Ecto neural progenitor cell (in vitro differentiated cells): ENCODE measurements around the gene YY1.
"Not testable (repeated sequence)": the region's sequence is repeated elsewhere in the genome, so short reads cannot be mapped to it uniquely, and the experiment has no call there.

Experiments
- DNase-seq: peaks from one replicate; pipeline ENCODE4 v3.0.0-alpha.2; 2018; ENCODE audit warnings: low spot score

The YY1 gene

DNA sequence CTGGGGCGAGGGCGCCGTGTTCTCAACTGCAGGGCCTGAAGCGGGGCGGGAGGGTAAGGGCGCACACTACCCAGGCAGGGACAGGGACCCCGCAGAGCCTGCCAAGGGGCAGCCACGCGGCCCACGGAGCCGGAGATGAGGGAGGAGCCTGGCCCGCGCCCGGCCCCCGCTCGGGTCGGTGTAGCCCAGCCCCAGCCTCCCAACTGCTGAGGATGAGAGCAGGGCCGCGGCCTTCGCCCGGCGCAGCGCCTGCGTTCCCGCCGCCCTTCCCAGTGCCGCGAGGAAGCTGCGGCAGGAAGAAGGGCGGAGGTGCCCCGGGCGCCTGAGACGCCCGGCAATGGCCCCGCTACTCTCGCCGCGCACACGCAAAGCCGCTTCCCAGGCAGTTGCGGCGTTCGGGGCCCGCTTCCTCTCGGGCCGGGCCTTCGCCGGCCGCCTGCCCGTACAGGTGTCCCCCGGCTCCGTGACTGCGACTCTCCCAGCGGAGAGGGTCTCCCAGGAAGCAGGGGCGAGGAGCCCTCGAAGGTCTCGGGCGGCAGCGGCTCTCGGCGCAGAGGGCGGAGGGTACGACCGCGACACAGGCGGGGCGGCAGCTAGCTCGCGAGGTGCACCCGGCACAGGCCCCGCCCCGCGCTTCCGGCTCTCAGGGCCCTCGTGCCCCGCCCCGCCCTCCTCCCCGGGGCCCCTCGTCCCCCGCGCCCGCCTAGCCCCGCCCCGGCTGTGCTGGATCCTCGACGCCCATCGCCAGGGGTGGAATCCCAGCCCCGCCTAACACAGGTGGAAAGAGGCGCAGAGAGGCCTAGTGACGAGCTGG is 24.8 kb upstream of the YY1 start:
- peak; percentile 90 for DNase-seq

DNA sequence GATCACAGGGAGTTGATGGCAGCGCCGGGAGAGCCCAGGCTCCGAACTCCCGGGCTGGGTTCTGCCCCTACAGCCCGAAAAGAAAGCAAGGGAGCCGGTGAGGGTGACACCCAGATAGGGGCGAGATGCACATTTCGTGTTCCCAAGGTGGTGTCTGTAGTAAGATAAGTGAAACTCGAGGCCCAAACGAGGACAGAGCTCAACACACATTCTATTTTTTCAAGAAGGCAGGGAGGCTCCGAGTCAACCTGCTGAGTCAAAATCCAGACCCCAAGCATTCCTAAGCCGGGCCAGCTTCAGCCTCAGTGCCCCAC is 24.2 kb upstream of the YY1 start:
- DNase-seq: no peak

DNA sequence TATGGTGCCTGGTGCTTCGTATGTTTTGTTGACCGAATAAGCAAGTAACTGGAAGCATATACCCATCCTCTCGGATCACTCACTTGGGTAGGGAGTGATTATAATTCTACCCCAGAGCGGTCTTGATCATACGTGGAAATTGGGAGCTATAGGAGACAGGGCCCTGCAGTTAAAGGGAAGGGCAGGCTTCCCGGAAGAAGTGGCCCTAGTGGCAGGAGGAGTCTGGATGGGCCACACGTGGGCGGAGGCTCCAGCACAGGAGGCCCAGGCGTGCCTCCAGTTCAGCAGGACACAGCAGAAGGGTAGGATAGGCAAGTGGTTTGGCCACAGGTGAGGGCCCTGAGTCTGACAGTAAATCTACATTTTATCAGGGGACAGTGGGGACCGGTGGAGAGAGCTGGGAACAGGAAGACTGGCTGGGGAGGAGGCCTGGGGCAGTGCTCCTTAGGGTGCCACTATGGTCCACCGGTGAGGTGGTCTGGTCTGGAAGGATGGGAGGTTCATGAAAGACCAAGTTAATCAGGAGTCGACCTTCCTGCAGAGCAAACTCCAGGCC is 23.5 kb upstream of the YY1 start:
- no peak for DNase-seq

DNA sequence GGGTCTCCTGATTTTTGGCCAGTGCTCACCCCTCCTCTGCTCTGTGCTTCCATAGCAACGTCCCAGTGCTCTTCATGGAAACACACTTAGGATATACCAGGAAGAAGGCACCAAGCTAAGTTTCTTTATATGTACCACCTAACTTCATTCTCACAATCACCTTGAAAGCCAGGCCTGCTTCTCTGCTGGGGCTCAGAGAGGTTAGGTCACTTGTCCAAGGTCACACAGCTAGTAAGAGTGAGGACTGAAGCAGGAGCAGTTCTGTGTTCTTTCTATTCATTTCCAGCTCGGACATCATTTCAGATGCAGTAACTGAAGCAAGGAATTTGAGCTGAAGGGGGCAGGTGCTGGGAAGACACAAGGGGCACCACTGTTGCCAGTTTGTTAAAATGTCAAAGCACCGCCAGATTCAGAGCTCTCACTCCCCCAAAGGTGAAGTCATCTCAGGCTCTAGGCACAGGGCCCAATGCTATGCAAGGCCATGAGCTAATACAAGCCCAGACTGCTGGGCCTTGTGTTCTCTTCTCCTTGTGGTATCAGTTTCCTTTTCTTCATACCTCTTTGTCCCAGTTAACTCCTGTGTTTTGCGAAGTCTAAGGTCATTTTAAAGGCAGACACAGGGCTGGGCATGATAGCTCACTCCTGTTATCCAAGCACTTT is 19.7 kb upstream of the YY1 start:
- no peak for DNase-seq

DNA sequence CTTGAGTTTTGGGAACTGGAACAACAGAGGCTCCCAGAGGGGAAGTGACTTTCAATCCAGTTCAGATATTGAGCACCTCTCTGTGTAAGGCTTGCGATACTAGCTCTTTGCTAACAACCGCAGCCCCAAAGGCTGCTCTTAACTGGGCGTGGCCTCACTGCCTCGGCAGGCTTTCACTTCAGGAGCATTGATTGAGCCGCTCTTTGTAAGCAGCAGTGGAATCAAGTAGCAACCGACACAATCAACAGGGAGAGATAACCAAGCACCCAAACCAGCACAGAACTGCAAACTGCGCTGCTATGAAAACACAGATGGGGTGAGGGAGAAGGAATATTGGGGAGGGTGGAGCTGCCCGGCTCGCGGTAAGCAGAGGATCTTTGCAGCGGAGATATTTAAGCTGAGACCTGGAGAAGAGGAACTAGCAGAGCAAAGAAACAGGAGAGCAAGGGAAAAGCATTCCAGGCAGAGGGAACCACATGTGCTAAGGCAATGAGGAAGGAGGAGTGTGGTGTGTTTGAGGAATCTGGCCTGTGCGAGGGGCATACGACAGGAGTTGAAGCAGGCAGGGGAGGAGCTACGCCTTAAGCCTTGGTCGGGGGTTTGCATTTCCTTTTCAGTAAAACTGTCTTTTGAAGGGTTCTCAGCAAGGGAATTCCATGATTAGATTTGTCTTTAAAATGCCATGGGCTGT is 17.3 kb upstream of the YY1 start:
- DNase-seq: peak; percentile 75

DNA sequence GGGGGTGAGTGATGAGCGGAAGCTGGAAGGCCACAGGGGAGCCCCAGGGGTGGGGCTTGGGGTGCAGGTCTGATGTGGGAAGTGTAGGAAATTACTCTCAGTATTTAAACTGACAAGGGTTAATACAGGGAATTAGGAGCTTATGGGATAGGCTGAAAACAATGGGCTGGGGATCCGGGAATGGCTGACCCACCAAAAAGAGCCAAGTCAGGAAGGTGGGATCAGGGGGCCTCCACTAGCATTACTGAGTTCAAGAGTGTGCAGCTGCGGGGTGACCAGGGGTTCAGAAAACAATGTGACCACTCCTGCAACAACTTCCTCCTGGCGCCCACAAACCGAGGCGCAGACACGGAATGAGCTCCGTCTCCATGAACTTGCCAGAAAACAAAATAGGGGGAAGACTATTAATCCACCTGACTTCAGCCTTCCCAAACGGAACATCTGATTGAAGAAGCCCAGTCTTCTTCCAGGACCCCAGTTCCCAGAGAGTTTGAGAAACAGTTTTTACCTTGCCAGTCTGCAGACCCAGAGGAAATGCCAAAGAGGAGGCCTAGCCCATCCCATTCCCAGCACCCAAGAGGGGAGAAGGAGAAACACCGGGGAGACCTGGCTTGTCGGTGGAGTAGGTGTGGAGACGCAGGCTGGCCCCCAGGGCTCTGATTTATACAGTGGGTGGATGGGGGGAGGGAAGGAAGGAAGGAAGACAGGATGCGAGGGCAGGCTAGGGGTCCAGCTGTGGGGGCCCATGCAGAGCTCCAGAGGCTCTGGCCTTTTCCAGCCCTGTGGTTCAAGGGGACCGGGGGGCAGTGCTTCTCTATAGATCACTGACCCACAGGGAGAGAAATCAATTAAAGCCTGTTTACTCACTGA is 16.5 kb upstream of the YY1 start:
- no peak for DNase-seq

DNA sequence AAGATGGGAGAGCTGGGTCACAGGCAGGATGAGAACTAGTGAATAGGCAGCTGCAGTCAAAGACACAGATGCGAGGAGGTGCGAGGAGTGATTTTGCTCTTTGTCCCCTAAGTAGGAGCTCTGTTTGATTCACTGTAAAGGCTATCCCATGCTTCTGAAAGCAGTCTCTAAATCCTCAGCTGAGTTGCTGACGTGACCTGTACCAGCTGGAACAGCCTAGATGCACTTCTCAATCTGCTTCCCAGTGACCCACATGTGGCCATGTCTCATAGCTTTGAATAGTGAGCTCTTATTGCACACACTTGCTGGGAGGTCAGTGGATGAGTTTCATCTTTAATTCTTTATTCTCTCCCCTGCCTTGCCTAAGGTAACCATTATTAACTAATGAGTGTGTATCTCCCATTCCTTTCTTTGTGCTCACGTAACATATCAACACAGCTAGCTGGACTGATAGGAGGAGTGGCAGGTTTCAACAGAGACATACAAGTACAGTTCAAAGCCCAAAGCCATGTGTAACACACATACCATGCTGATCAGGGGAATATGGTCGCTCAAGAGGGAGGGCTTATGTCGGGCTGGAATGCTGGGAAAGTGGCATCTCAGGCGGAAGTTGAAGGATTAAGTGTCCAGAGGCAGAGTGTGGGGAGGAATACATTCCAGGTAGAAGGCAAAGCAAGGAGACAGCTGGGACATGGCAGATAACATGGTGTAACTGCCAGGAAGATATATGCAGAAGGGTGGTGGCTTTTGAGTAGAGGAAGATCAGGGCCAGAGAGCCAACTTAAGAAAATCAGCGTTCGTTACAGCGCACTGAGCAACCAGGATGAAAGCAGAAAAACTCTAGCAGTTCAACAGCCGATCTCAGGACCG is 15.4 kb upstream of the YY1 start:
- no peak for DNase-seq

DNA sequence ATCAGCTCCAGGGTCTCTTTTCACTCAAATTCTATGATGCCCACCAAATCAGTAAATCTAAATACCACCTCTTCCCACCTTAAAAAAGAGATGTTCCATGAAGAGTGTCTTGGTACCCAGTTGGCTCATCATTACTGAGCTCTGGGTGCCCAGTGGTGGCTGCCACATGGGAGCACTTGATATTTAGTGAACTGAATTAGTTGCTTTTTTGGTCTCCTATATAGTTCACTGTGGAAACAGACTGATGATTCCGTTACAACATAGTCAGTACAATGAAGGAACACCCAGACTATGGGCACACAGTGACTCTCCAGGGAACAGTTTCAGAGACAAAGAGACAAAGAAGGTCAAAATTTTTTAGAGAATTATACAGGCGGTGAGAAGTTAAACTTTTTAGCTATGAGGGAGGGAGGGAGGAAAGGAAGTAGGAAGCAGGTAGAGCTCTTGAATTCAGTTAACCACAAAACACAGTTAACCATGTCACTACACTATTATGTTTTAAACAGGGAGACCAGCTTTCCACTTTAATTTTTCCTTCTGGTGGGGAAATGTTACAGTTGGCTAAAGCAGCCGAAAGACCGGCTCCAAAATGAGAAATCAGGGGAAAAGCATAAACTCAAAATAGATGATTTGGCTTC is 14.6 kb upstream of the YY1 start:
- no peak for DNase-seq

DNA sequence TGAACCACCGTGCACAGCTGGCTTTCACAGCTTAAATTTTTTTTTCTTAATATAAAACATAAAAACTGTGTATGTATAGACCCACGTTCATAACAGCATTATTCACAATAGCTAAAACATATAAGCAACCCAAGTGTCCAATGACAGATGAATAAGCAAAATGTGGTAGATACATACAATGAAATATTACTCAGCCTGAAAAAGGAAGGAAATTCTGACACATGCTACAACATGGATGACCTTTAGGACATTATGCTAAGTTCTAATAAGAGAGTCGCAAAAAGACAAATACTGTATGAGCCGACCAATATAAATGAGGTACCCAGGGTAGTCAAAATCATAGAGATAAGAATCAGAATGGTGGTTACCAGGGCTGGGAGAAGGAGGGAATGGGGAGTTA is 13.8 kb upstream of the YY1 start:
- DNase-seq: no peak

DNA sequence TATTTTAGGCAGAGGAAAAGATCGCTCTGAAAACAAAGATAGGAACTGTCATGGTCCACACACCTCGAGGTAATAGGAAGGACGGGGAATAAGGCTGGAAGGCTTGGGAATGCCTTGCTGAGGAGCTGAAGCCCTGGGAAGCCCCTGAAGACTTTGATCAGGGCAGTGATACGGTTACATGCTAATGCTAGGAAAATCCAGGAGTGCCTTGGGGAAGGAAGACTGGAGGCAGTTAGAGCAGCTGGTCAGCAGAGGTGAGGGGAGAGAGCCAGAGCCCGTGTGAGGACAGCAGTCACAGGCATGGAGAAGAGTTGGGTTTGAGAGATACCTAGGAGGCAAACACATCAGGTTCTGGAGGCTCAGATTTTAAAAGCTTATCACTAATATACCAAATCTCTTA is 8.6 kb upstream of the YY1 start:
- DNase-seq: no peak

DNA sequence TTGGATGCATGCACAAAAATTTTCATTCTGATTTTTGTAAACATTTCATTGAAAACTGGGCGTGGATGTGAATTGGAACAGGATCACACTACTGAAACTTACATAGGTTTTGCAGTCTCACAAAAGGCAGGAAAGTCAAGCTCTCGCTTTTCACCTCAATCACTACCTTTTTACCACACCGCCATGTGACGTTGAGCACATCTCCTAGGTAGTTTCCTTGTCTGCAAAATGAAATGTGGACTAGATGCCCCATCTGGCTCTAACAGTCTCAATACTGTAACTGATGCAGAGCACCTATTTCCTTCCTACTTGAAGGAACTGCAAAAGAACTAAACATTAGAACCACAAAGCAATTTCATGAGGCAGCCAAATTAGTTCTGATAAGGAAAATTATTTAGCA is 4.4 kb upstream of the YY1 start:
- DNase-seq: no peak

DNA sequence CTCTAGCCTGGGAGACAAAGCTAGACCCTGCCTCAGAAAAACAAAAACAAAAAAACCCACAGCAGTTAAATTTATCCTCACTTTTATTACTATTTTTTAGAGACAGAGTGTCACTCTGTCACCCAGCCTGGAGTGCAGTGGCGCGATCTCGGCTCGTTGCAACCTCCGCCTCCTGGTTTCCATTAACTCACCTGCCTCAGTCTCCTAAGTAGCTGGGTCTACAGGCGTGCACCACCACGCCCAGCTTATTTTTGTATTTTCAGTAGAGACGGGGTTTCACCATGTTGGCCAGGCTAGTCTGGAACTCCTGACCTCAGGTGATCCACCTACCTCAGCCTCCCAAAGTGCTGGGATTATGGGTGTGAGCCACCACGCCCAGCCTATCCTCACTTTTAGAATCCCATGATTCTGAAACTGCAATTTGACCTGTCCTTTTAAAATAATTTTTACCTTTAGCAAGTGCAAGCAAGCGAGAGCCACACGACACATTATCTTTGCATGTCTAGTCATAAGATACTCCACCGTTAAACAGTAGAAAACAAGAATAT is 2.6 kb upstream of the YY1 start:
- DNase-seq: not testable (repeated sequence)

DNA sequence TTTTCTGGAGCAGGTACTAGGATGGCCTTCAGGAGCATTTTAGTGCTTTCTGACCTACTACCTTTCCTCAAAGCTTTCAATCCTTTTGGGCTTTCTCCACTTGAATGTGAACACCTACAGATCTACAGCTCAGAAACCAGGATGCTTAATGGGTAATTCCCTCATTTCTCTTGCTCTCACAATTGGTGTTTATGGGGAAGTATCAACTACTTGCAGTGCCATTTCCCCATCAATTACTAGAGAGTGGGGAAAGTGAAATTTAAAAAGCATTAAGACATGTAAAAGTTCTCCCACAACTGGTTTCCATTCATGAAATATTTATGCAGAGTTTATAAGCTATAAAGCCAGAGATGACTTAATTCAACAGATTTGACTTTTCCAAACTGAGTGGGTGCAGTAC is 2.1 kb upstream of the YY1 start:
- no peak for DNase-seq

DNA sequence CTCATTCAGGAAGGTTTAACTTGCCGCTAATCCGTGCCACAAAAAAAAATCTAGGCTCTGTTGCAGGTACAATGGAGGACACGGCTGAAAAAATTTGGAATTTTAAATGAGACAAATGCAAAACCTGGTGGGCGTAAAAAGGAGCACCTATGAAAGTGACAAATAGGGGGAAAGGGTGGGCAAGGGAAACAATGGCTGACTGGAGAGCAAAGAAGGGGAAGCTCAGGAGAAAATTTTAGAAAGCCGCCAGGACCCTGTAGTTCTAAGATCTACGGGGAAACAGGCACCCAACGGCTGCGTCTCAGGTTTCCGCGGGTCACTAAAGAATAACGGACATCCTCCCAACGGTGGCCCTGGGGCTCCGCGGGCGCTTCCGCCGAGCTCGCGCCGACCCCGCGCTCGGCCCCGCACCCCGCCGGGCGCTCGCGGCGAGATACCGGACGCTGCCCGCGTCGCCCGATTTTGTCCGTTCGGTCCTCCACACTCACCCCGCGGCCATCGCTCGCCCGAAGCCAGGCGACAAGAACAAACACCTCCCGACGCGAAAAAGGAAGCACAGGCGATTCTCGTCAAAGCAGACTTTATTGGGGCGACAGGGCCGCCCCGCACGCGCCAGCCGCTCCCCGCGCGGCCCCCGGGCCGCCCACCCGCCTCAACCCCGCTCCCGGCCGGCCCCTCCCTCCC is 1.1 kb upstream of the YY1 start:
- DNase-seq: no peak

DNA sequence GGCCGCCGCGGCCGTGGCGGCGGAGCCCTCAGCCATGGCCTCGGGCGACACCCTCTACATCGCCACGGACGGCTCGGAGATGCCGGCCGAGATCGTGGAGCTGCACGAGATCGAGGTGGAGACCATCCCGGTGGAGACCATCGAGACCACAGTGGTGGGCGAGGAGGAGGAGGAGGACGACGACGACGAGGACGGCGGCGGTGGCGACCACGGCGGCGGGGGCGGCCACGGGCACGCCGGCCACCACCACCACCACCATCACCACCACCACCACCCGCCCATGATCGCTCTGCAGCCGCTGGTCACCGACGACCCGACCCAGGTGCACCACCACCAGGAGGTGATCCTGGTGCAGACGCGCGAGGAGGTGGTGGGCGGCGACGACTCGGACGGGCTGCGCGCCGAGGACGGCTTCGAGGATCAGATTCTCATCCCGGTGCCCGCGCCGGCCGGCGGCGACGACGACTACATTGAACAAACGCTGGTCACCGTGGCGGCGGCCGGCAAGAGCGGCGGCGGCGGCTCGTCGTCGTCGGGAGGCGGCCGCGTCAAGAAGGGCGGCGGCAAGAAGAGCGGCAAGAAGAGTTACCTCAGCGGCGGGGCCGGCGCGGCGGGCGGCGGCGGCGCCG is 381 bp downstream of the YY1 start:
- DNase-seq: peak; percentile 61

DNA sequence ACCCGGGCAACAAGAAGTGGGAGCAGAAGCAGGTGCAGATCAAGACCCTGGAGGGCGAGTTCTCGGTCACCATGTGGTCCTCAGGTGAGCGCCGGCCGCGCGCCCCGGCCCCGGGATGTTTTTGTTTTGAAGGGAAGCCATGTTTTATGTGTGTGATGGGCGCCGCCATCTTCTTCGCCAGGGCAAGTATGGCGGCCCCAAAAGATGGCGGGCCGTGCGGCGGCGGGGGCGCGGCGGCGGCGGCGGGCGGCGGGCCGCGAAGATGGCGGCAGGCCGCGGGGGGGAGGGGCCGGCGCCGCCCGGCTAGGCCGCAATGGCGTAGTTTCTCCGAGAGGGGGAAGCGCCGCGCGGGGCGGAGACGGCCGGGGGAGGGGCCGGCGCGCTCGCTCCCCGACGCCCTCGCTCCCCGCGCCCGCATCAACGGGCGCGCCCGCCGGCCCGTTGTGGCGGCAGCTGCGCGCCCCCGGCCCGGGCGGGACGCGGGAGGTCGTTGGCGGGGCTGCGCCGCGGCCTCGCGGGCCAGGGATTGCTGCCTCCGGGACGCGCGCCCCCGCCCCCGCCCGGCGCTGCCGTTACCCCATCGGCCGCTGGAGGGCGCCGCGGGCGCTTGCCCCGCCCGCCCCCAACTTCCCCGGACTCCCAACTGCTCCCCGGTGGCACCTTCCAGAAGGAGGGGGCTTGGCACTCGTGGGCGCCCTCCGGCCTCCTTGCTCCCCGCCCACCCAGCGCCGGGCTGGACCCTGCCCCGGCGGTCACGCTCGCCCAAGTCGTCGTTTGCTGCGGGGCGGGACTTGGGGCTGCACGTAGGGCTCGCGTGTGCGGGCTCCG is 1.1 kb downstream of the YY1 start:
- DNase-seq: peak; percentile 92

DNA sequence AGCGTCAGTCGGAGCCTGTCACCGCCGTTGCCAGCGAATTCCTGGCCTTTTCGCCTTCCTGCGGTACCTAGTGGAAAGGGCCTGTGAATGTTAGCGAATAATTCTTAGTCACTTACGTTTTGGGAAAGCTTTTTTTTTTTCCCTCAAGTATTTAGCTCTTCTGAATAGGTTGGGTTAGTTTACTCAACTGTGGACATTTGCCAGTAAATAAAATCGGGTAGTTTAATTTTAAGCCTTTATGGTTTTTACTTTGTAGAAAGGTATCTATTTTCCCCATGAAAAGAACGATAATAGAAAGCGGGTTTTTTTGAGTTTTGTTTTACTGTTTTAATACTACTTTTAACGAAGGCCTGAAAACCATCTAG is 1.7 kb downstream of the YY1 start:
- DNase-seq: no peak

DNA sequence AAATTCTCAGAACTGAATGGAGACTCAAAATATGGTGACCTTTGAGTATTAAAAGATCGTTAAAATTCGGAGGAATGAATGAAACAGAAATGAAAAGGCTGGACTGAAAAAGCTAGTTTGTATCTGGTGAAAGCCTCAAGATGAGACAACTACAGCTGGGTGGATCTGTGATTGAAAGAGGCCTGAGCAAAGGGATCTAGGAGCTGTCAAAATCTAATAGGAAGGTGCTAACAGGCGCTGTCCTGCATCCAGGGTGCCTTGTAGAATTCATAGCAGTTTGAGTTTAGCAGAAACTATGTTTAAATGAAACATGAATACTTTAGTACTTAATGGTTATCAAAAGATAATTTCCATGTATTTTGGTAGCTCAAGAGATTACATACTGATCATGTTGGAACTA is 2.3 kb downstream of the YY1 start:
- DNase-seq: no peak
